A673 (cell line): Measurements from ENCODE around the gene RAP1GDS1. TPM values are rescaled to one million over a fixed set of nuclear protein-coding genes. Genes with fewer than 3 reads are reported as not detected.

Experiments used
- BruUV-seq: library from RNA; stranded (reverse); fragments of 400-500 nt; replicated peaks from 2 replicates; lab custom pipeline; 2021; lab: Mats Ljungman, UMichigan
- CTCF ChIA-PET: fragments of 300-600 bp; sonication (Branson Sonifier 250); formaldehyde crosslinking; loops from one replicate; lab custom pipeline; 2022; ENCODE audit warnings: antibody characterized with exemption; lab: Charles Lee
- POLR2A ChIA-PET: fragments of 300-600 bp; sonication (Branson Sonifier 250); formaldehyde crosslinking; loops from one replicate; lab custom pipeline; 2022; ENCODE audit warnings: antibody characterized with exemption; ENCODE audit not compliant: low non-redundant PET; lab: Charles Lee
- DNase-seq: peaks from one replicate; pipeline ENCODE4 v3.0.0-alpha.2; 2015; ENCODE audit warnings: low spot score
- H3K27ac ChIP-seq: fragments of 200-600 bp; sonication (generic); 2 replicates; pipeline ENCODE4 v1.5.1; 2016; ENCODE audit warnings: mixed run types, low read depth, mild to moderate bottlenecking, mixed read lengths, antibody characterized with exemption, low read length; ENCODE audit not compliant: poor library complexity, severe bottlenecking
- H3K27me3 ChIP-seq: fragments of 200-600 bp; sonication (generic); replicated peaks from 2 replicates; pipeline ENCODE4 v1.6.1; 2017; ENCODE audit warnings: mixed run types, low read depth, mild to moderate bottlenecking, mixed read lengths, antibody characterized with exemption, low read length; ENCODE audit not compliant: insufficient read depth, poor library complexity
- H3K36me3 ChIP-seq: fragments of 200-600 bp; sonication (generic); 2 replicates; pipeline ENCODE4 v1.6.1; 2016; ENCODE audit warnings: mixed run types, mild to moderate bottlenecking, mixed read lengths, antibody characterized with exemption, low read length; ENCODE audit not compliant: insufficient read depth, poor library complexity, severe bottlenecking
- H3K4me1 ChIP-seq: fragments of 200-600 bp; sonication (generic); 2 replicates; pipeline ENCODE4 v1.6.1; 2017; ENCODE audit warnings: mixed run types, mild to moderate bottlenecking, mixed read lengths, antibody characterized with exemption, low read length; ENCODE audit not compliant: insufficient read depth, poor library complexity, severe bottlenecking
- H3K4me3 ChIP-seq: fragments of 200-600 bp; sonication (generic); 2 replicates; pipeline ENCODE4 v1.5.1; 2016; ENCODE audit warnings: low read depth, mixed run types, mild to moderate bottlenecking, mixed read lengths, low read length; ENCODE audit not compliant: poor library complexity, severe bottlenecking
- H3K9me3 ChIP-seq: fragments of 200-600 bp; sonication (generic); 2 replicates; pipeline ENCODE4 v1.6.1; 2016; ENCODE audit warnings: mixed run types, low read depth, mild to moderate bottlenecking, mixed read lengths, antibody characterized with exemption, low read length; ENCODE audit not compliant: poor library complexity, severe bottlenecking
- EZH2 ChIP-seq: fragments of 200-600 bp; sonication (generic); IDR thresholded peaks from 2 replicates; pipeline ENCODE4 v1.6.1; 2017; ENCODE audit warnings: borderline replicate concordance, low read depth, mild to moderate bottlenecking, mixed read lengths, antibody characterized with exemption, low read length; ENCODE audit not compliant: poor library complexity, severe bottlenecking
- intact Hi-C: fragments of 100-400 bp; cut with micrococcal nuclease; formaldehyde crosslinking; loops from one replicate; pipeline ENCODE4 v1.10.0; 2022; ENCODE audit not compliant: unreplicated experiment
- total RNA-seq: library from RNA; stranded (reverse); gene quantifications from 2 replicates; pipeline ENCODE4 v1.2.3, GENCODE V29; 2021
- TF ChIP-seq, protein P1 (sequence below): fragments of 300-800, 200-600 bp; sonication (generic); conservative IDR thresholded peaks from 2 replicates; pipeline ENCODE4 v1.5.1; 2017; ENCODE audit warnings: low read depth, mild to moderate bottlenecking, antibody characterized with exemption, low read length, moderate library complexity, mixed read lengths

Gene RAP1GDS1
- total RNA-seq, 1 experiment from 2014 or later = 44.5 TPM

DNA sequence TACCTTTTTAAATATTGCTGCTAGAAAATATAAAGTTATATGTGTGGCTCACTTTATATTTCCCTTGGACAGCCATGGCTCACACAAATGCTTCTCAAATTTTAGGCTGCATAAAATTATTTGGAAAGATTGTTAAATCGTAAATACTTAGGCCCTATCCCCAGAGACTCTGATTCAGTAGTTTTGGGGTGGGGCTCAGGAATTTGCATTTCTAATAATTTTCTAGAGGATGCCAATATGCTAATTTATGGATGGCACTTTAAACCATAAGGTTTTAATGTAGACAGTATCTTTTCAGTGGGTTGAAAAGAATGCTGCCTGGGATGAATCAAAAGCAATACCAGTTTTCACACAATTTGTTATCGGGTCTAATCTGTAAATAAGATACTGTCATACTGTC lies 49.7 kb downstream of the RAP1GDS1 start:
- intact Hi-C loops = no loop called here
- no peak overlapping the region for H3K4me3 ChIP-seq
- H3K9me3 ChIP-seq = no peaks in the 10 kb centered on the region
- H3K4me1 ChIP-seq = peaks cover 6% of the 10 kb centered on the region
- TF ChIP-seq, protein P1, sequence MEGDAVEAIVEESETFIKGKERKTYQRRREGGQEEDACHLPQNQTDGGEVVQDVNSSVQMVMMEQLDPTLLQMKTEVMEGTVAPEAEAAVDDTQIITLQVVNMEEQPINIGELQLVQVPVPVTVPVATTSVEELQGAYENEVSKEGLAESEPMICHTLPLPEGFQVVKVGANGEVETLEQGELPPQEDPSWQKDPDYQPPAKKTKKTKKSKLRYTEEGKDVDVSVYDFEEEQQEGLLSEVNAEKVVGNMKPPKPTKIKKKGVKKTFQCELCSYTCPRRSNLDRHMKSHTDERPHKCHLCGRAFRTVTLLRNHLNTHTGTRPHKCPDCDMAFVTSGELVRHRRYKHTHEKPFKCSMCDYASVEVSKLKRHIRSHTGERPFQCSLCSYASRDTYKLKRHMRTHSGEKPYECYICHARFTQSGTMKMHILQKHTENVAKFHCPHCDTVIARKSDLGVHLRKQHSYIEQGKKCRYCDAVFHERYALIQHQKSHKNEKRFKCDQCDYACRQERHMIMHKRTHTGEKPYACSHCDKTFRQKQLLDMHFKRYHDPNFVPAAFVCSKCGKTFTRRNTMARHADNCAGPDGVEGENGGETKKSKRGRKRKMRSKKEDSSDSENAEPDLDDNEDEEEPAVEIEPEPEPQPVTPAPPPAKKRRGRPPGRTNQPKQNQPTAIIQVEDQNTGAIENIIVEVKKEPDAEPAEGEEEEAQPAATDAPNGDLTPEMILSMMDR = no peak
- no peak for TF ChIP-seq EZH2
- no peak overlapping the region for H3K27ac ChIP-seq
- no peaks in the 10 kb centered on the region for H3K27me3 ChIP-seq
- CTCF ChIA-PET = no interaction called here
- no peaks in the 10 kb centered on the region for H3K36me3 ChIP-seq
- BruUV-seq = no TSS peak
- DNase-seq = peak; percentile 3
- POLR2A ChIA-PET = no interaction called here

DNA sequence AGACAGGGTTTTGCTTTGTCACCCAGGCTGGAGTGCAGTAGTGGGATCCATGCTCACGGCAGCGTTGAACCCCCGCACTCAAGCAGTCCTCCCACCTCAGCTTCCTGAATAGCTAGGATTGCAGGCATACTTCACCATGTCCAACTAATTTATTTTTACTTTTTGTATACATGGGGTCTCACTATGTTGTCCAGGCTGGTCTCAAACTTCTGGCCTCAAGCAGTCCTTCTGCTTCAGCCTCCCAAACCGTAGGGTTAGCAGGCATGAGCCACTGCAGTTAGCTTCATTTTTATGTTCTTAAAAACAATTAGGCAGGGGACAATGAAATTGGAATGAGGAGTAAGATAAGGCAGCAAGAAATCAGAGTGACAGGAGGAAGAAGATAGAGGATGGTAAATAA lies 50.5 kb downstream of the RAP1GDS1 start:
- BruUV-seq = no TSS peak
- TF ChIP-seq, protein P1 = no peak
- no peak for TF ChIP-seq EZH2
- H3K27me3 ChIP-seq = no peaks in the 10 kb centered on the region
- H3K4me1 ChIP-seq = peaks cover 6% of the 10 kb centered on the region
- POLR2A ChIA-PET = no interaction called here
- no peak for DNase-seq
- no peaks in the 10 kb centered on the region for H3K36me3 ChIP-seq
- intact Hi-C loops = no loop called here
- CTCF ChIA-PET = no interaction called here
- no peak overlapping the region for H3K27ac ChIP-seq
- no peaks in the 10 kb centered on the region for H3K9me3 ChIP-seq
- H3K4me3 ChIP-seq = no peak overlapping the region

DNA sequence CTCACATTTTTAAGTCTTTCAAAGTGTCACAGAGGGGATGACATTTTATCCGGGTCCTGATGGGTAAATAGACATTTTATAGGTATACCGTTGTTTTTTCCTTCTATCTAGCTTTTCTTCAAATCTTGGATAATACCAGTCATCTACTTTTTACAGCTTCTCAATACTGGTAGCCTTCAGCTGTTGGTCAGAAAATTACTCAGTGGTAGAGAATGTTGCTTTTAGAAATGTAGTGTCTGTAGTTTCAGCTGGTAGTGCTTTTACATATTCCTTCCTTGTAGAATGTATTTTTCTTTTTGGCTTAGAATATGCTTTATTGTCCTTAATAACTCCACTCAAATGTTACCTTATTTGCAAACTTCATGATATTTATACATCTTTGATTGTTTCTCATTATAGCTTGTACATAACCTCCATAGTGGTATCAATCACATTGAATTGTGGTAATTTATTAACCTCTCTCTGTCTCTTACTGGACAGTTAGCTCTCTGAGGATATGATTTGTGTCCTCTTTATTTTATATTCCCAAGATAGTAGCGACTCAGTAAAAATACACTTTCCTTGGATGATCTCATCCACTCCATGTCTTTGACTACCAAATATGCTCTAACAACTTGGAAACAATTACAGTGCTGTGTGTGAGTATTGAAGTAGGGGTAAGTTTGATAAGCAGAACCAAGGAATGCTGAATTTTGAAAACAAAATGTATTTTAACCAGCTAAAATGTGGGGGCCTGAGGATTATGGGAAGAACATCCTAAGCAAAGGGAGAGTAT lies 53.8 kb downstream of the RAP1GDS1 start:
- H3K27ac ChIP-seq = no peak overlapping the region
- peaks cover 6% of the 10 kb centered on the region for H3K4me1 ChIP-seq
- CTCF ChIA-PET = no interaction called here
- no TSS peak for BruUV-seq
- H3K9me3 ChIP-seq = peaks cover 5% of the 10 kb centered on the region
- no peaks in the 10 kb centered on the region for H3K36me3 ChIP-seq
- POLR2A ChIA-PET = no interaction called here
- no peak for TF ChIP-seq EZH2
- TF ChIP-seq, protein P1 = no peak
- H3K27me3 ChIP-seq = no peaks in the 10 kb centered on the region
- DNase-seq = no peak
- H3K4me3 ChIP-seq = no peak overlapping the region
- intact Hi-C loops = no loop called here
